ENCODE data around the gene NBL1.

Gene NBL1

GRCh38 chr1:19670787-19671186 lies 26.7 kb downstream of the NBL1 start:
- no peak for DNase-seq (ENCODE audit: low read depth)

GRCh38 chr1:19672237-19672636 lies 28.1 kb downstream of the NBL1 start:
- no peak for DNase-seq (ENCODE audit: low read depth)

- DNase-seq (ENCODE audit: low read depth) = no peak
Measured at GRCh38 chr1:19675797-19676196, 31.7 kb downstream of the NBL1 start.

- DNase-seq (ENCODE audit: low read depth) = no peak
Measured at GRCh38 chr1:19676438-19676922, 32.4 kb downstream of the NBL1 start.

- DNase-seq (ENCODE audit: low read depth) = no peak
Measured at GRCh38 chr1:19678493-19678892, 34.4 kb downstream of the NBL1 start.

- DNase-seq (ENCODE audit: low read depth) = no peak
Measured at GRCh38 chr1:19678931-19679453, 34.9 kb downstream of the NBL1 start.

GRCh38 chr1:19679691-19680090 lies 35.6 kb downstream of the NBL1 start:
- DNase-seq (ENCODE audit: low read depth) = no peak

GRCh38 chr1:19680644-19681043 lies 36.5 kb downstream of the NBL1 start:
- DNase-seq (ENCODE audit: low read depth) = no peak

GRCh38 chr1:19682257-19682656 lies 38.1 kb downstream of the NBL1 start:
- no peak for DNase-seq (ENCODE audit: low read depth)

- no peak for DNase-seq (ENCODE audit: low read depth)
Measured at GRCh38 chr1:19682901-19683300, 38.8 kb downstream of the NBL1 start.

GRCh38 chr1:19683351-19683750 lies 39.2 kb downstream of the NBL1 start:
- no peak for DNase-seq (ENCODE audit: low read depth)

GRCh38 chr1:19684677-19685076 lies 40.6 kb downstream of the NBL1 start:
- DNase-seq (ENCODE audit: low read depth) = no peak

GRCh38 chr1:19685994-19686393 lies 41.9 kb downstream of the NBL1 start:
- DNase-seq (ENCODE audit: low read depth) = no peak

- DNase-seq (ENCODE audit: low read depth) = no peak
Measured at GRCh38 chr1:19687414-19687813, 43.3 kb downstream of the NBL1 start.

GRCh38 chr1:19688041-19688842 lies 44.1 kb downstream of the NBL1 start:
- no peak for DNase-seq (ENCODE audit: low read depth)

GRCh38 chr1:19689085-19689757 lies 45.1 kb downstream of the NBL1 start:
- no peak for DNase-seq (ENCODE audit: low read depth)

GRCh38 chr1:19689856-19690255 lies 45.7 kb downstream of the NBL1 start:
- DNase-seq (ENCODE audit: low read depth) = no peak

- DNase-seq (ENCODE audit: low read depth) = no peak
Measured at GRCh38 chr1:19690342-19690741, 46.2 kb downstream of the NBL1 start.

- no peak for DNase-seq (ENCODE audit: low read depth)
Measured at GRCh38 chr1:19694298-19694697, 50.2 kb downstream of the NBL1 start.

GRCh38 chr1:19695772-19696171 lies 51.7 kb downstream of the NBL1 start:
- DNase-seq (ENCODE audit: low read depth) = no peak

- no peak for DNase-seq (ENCODE audit: low read depth)
Measured at GRCh38 chr1:19696820-19697219, 52.7 kb downstream of the NBL1 start.

GRCh38 chr1:19698181-19698580 lies 54.1 kb downstream of the NBL1 start:
- no peak for DNase-seq (ENCODE audit: low read depth)

GRCh38 chr1:19700079-19700777 lies 56.1 kb downstream of the NBL1 start:
- DNase-seq (ENCODE audit: low read depth) = no peak

Data from stimulated activated CD8-positive, alpha-beta memory T cell treated with anti-CD3 and anti-CD28 coated beads, Interleukin-15, amount 100 ng/mL, for 24 hours (primary cell).